NCI-H345 treated with DMSO at 0.1 percent for 48 hours (cell line): Measurements from ENCODE around the gene COL9A2.

Experiments used
- DNase-seq: peaks from one replicate; lab custom pipeline; 2025; ENCODE audit not compliant: unreplicated experiment; lab: John Stamatoyannopoulos, UW

Gene COL9A2

GRCh38 chr1:40318970-40319621 is 2.0 kb upstream of the COL9A2 start:
- no peak for DNase-seq

DNA sequence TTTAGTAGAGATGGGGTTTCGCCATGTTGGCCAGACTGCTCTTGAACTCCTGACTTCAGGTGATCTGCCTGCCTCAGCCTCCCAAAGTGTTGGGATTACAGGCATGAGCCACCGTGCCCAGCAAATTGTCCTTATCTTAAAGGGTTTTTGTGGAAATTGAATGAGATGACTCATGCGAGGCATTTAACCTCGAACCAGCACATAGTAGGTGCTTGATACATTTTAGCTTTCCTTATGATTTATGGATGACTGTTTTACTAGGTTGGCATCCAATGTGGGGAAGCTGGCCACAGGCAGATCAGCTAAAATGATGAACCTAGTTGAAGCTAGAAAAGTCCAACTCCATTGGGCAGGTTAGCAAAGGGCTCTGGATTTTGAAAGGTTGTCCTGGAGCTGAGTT is 1.4 kb upstream of the COL9A2 start:
- no peak for DNase-seq

GRCh38 chr1:40317394-40318074 is 448 bp upstream of the COL9A2 start:
- no peak for DNase-seq

DNA sequence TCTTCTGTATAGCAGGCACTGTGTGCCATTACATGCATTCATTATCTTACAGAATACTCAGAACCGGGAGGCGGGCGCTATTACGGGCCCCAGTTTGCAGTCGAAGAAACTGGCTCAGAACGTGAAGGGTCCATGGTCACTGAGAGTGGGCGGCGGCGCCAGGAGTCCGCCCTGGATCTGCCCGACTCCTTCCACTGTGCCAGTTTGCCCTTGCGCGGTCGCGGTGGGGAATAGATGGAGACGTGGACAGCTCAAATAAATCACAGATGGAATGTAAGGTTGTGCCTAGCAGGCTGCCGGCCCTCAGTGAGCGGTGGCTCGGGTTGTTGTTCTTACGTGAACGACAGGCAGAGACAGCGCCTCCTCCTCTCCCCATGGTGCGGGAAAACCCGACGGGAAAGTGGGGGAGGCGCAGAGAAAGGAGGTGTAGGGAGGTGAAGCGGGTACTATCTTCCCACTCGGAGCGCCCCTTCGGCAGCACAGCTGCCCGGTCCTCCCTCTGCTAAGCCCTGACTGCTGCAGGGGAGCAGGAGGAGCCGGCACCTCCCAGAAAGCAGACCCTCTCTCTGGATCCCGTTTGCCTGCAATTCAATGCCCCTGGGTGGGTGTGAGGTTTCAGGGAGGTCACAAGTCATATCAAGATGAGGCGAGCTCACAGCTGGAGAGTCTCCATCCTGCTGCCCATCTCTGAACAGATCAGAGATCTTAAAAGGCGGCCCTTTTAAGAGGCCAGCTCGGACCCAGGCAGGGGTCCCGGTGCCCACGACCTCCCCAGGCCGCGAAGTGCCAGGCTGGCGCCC is 1.1 kb downstream of the COL9A2 start:
- peak; percentile 48 for DNase-seq

DNA sequence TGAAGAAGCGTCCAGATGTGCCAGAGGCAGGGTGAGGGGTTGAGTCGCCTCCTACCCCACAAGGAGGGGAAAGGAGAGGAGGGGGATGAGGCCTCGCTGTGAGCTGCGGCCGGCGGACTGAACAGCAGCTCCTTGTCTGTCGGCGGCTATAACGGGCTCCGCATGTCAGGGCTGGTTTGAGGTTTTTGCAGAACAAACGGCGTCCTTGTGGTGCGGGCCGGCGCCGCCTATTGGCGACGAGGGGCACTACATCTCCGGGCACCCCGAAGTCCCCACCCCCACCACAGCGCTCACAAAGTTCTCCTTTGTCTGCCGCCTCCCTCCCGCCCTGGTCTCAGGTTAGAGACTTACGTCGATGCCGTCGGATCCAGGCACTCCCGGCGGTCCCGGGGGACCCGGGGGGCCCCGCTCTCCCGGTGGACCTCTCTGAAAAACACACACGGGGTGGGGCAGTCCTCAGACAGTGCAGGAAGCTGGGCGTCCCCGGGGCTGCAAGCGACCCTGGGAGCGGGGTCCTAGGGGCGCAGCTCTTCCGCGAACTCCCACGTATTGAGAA is 1.8 kb downstream of the COL9A2 start:
- peak; percentile 64 for DNase-seq

GRCh38 chr1:40314721-40315238 is 2.3 kb downstream of the COL9A2 start:
- no peak for DNase-seq

GRCh38 chr1:40313958-40314720 is 2.9 kb downstream of the COL9A2 start:
- DNase-seq: no peak

DNA sequence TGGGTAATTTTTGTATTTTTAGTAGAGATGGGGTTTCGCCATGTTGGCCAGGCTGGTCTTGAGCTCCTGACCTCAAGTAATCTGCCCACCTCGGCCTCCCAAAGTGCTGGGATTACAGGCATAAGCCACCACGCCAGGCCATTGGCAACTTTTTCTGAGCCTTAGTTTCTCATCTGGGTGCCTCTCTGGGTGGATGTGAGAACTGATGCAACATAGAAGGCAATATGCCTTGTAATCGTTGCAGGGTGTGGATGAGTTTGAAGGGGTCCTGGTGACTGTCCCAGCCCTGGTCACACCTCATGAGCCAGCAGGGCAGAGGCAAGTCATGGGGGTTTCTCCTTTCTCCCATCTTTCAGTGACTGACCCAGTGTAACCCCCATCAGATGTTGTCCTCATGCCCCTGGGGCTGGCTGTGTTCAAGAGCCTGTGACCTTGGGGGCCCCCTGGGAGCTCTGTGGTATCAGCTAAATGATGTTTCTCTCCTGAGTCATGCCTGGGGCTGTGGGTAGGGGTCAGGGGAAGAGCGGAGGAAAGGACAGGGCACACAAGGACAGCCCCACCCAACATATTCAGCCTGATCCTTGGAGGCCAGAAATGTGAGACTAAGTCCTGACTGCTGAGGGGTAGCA is 3.6 kb downstream of the COL9A2 start:
- DNase-seq: no peak

DNA sequence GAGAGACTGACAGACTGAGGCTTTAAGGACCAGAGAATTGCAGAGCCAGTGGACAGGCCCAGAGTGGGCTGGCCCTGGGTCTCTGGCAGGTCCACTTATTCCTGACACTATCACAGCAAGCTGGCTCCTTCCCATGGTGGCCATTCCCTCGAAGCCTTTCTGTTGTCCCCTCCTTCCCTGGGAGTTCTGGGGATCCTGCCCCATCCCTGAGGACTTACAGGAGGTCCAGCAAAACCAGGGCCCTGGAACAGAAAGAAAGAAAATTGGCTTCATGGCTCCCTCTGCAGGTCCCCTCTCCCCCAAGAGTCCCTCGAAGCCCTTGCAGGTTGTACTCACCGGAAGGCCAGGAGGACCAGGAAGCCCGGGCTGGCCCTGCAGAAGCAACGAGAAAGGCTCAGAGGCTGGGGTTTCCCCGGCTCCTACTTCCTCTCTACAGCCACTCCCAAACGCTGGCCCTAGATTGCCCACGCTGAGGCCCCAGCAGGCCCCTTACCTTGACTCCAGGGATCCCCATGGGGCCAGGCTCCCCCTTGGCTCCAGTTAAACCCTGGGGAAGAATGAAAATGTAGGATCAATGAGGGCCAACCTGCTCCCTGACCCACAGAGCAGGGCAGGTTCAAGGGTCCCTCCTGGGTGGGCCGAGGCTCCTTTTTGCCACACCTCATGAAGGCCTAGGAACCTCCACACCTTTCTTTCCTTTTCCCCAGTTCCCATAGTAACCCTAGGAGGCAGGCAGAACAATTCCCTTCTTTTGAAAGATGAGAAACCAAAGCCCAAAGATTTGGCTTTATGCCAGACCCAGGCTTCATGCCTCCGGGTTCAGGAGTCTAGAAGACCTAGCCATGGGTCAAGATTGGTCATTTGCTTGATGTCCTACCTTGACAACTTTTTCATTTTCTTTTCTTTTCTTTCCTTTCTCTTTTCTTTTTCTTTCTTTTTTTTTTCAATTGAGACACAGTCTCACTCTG is 4.6 kb downstream of the COL9A2 start:
- DNase-seq: no peak

DNA sequence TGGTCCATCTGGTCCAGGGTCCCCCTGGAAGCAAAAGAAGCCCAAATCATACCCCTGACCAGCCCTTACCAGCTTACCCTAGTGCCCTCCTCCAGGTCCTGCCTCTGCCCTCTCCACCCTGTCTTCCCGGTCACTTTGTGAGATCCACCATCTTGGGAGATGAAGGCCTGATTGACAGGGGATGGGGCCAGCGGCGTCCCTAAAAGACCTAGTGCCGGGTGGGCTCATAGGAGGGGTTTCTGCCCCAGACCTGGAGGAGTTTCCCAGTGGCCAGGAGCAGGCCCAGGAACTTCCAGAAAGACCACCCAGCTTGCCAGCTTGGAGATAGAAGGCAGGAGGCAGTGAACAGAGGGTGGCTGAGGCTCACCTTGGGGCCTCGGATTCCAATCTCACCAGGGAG is 5.4 kb downstream of the COL9A2 start:
- DNase-seq: no peak

DNA sequence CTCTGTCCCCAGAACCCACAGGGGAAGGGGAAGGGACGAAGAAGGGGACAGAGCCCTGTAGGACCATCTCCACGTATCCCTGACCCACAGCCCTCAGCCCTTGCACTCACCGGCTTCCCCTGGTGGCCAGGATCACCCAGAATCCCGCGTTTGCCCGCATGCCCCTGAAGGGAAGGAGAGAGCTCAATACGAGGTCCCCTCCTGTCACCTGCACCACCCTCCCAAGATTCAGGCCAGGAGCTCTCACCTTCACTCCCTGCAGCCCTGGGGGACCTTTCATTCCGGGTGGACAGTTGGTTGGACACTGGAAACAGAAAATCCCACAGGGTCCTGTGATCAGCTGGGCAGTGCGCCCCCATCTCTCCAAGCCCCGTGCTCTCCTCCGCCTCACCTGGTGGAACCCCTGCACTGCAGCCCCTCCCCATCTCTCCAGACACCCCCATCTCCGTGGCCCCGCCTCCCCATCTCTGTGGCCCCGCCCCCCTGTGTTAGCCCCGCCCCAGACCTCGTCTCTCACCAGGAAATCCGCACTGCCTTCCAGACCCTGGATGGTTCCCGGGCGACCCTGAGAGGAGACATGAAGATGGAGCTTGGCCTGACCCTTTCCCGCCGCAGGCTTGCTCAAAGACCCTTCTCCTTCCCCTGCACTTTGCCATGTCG is 6.0 kb downstream of the COL9A2 start:
- no peak for DNase-seq

DNA sequence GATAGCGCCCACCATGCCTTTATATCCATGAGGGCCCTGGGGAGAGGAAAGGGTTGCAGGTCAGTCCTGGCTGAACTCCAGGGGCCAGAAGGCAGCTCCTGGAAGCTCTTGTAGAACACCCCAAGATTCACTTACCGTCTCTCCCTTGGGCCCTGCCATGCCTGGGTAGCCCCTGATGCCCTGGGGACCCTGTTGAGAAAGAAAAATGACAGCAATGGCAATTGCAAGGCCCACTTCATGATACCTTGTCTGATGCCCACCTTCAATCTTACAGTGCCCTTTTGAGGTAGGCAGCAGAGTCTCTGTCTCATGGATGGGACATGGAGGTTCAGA is 7.0 kb downstream of the COL9A2 start:
- DNase-seq: no peak

- no peak for DNase-seq
Observed at GRCh38 chr1:40309374-40310128, 7.5 kb downstream of the COL9A2 start.

- no peak for DNase-seq
Observed at GRCh38 chr1:40308036-40308727, 8.9 kb downstream of the COL9A2 start.

DNA sequence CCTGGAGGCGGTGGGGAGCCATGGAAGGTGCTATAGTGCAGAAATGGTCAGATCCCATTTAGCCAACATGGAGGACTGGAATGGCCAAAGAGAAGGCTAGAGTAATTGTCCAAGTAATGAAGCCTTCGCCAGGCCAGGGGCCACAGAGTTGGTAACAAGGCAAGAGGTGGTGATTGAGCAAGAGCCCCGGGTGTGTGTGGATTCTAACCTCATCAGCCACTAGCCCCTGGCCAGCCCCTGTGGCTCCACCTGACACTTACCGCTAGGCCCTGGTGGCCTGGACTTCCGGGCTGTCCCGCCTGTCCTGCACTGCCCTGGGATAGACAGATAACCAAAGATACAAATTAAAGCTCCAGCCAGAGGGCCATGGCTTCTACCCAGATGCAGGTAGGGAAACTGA is 9.9 kb downstream of the COL9A2 start:
- no peak for DNase-seq

DNA sequence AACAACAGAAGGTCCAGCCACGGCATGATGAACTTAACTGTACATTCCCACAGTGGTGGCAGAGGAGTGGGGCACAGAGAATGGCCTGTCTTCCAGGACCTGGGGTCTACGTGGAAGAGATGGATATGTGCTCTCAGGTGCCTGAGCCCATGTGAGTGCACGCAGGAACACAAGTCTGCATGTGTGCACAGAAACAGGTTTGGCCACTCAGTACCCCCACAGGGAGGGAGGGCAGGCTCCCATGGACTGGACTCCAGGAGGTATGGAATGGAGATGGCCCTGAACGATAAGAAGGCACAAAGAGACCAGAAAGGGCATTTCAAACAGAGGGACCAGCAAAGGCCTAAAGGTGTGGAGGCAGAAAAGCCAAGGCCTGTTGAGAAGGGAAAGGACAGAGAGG is 10.8 kb downstream of the COL9A2 start:
- DNase-seq: no peak

GRCh38 chr1:40305871-40306270 is 11.2 kb downstream of the COL9A2 start:
- no peak for DNase-seq

DNA sequence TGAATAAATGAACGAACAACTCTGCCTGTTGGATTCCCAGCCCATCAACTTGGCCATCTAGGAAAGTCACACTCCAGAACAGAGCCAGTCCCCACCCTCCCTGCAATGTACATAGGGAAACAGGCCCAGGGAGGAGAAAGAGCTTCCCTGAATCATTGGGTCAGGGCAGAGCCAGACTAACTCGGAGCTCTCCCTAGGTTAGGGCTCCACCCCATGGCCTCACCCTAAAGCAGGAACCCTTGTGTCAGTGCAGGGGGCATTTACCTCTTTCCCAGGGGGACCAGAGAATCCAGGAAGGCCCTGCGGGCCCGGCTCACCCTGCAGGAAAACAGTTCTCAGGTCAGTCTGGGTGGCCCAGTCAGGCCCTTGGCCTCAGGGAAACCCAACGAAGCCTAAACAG is 11.6 kb downstream of the COL9A2 start:
- no peak for DNase-seq
